Vagina (tissue), 2 donors: ENCODE results near the gene LPGAT1.

ENCODE experiments used
- CTCF ChIP-seq, 3 experiments: fragments of 450-650 bp in 2 of 3; fragments of 200-600 bp in 1 of 3; sonication (generic) in 1 of 3; IDR thresholded peaks; one replicate each; pipeline ENCODE4 v1.5.1; 2017 to 2019; ENCODE audit warnings: antibody characterized with exemption in 3 of 3, mild to moderate bottlenecking in 2 of 3, moderate library complexity in 2 of 3
- POLR2A ChIP-seq, 2 donors: fragments of 450-650 bp; IDR thresholded peaks; one replicate each; pipeline ENCODE4 v1.6.1; 2017; ENCODE audit warnings: antibody characterized with exemption in 2 of 2, mild to moderate bottlenecking in 2 of 2, moderate library complexity in 2 of 2

GRCh38 chr1:211800925-211801607, 29.5 kb downstream of the LPGAT1 start:
- TF ChIP-seq CTCF (IDR thresholded peaks at IDR 0.05): no peak
- TF ChIP-seq POLR2A (IDR thresholded peaks at IDR 0.05): no peak
